ENCODE results near the gene GPR25.
A peak's percentile ranks its signal among the peaks of the same experiment; 100 is the strongest.

GPR25 gene

GRCh38 chr1:200877839-200878551 is 5.2 kb downstream of the GPR25 start:
- Histone ChIP-seq H3K79me2 (ENCODE audit: insufficient read depth, low read depth) (no peaks in the 10 kb centered on the region), H3K4me1 (ENCODE audit: low read depth, poor library complexity, severe bottlenecking) (peaks cover 67% of the 10 kb centered on the region)

DNA sequence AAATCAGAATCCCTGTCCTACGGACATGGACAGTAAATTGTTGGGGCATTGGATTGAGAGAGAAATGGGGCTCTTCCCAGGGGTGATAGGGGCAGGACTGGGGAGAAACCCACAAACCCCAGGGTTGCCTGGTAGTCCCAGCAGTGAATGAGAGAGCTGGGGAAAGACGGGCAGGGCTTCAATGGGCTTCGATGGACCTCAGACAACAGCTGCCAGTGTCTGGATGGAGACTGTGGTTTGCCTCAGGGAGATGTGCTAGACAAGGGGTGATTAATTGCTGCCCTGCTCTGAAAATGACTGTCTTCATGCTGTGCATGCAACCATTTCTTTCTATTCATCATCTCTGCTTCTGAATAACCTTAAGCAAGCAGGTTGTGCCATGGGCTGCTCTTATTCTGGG is 7.4 kb downstream of the GPR25 start:
- TF ChIP-seq CTCF (conservative IDR thresholded peaks at IDR 0.05; ENCODE audit: low read depth, low read length): no peak

More at GRCh38 chr1:200877839-200878551, 5.2 kb downstream of the GPR25 start:
- no peaks in the 10 kb centered on the region for H3K27me3 ChIP-seq (ENCODE audit: insufficient read depth, low read depth)
- no peak overlapping the region for H2AFZ ChIP-seq (ENCODE audit: low read depth)
- no peak overlapping the region for H3K4me3 ChIP-seq (IDR thresholded peaks at IDR 0.05; ENCODE audit: insufficient read depth, low read depth, low read length)
- H3K4me2 ChIP-seq: peak overlapping the region; percentile 48
- no peak for TF ChIP-seq CTCF (conservative IDR thresholded peaks at IDR 0.05; ENCODE audit: low read depth, low read length)
- H3K27ac ChIP-seq: no peak overlapping the region
- no peaks in the 10 kb centered on the region for H4K20me1 ChIP-seq (ENCODE audit: insufficient read depth)
- no peaks in the 10 kb centered on the region for H3K36me3 ChIP-seq (ENCODE audit: insufficient read depth)
- H3K9ac ChIP-seq: no peak overlapping the region

GRCh38 chr1:200883118-200883517 is 10.3 kb downstream of the GPR25 start:
- H2AFZ ChIP-seq (ENCODE audit: low read depth): no peak overlapping the region
- no peaks in the 10 kb centered on the region for H4K20me1 ChIP-seq (ENCODE audit: insufficient read depth)
- H3K27me3 ChIP-seq (ENCODE audit: insufficient read depth, low read depth): no peaks in the 10 kb centered on the region
- no peak overlapping the region for H3K4me3 ChIP-seq (IDR thresholded peaks at IDR 0.05; ENCODE audit: insufficient read depth, low read depth, low read length)
- no peak for TF ChIP-seq CTCF (conservative IDR thresholded peaks at IDR 0.05; ENCODE audit: low read depth, low read length)
- H3K4me2 ChIP-seq: no peak overlapping the region
- no peaks in the 10 kb centered on the region for H3K79me2 ChIP-seq (ENCODE audit: insufficient read depth, low read depth)
- no peak overlapping the region for H3K9ac ChIP-seq
- H3K36me3 ChIP-seq (ENCODE audit: insufficient read depth): no peaks in the 10 kb centered on the region
- H3K27ac ChIP-seq: no peak overlapping the region
- H3K4me1 ChIP-seq (ENCODE audit: low read depth, poor library complexity, severe bottlenecking): peaks cover 94% of the 10 kb centered on the region

More for the DNA sequence above, 7.4 kb downstream of the GPR25 start:
- no peak overlapping the region for H3K4me3 ChIP-seq (IDR thresholded peaks at IDR 0.05; ENCODE audit: insufficient read depth, low read depth, low read length)
- H3K4me2 ChIP-seq: peak overlapping the region; percentile 77
- H3K27me3 ChIP-seq (ENCODE audit: insufficient read depth, low read depth): no peaks in the 10 kb centered on the region
- no peaks in the 10 kb centered on the region for H3K36me3 ChIP-seq (ENCODE audit: insufficient read depth)
- H3K9ac ChIP-seq: no peak overlapping the region; the same call in 1 of the 2 replicates
- H2AFZ ChIP-seq (ENCODE audit: low read depth): 0 out of 2 replicates have a peak overlapping the region, but pooled peaks have one; percentile 2
- H3K79me2 ChIP-seq (ENCODE audit: insufficient read depth, low read depth): no peaks in the 10 kb centered on the region
- H3K27ac ChIP-seq: peak overlapping the region; percentile 33
- no peaks in the 10 kb centered on the region for H4K20me1 ChIP-seq (ENCODE audit: insufficient read depth)
- H3K4me1 ChIP-seq (ENCODE audit: low read depth, poor library complexity, severe bottlenecking): peaks cover 78% of the 10 kb centered on the region

- H3K36me3 ChIP-seq (ENCODE audit: insufficient read depth): no peaks in the 10 kb centered on the region
- H3K4me2 ChIP-seq: peak overlapping the region; percentile 55
- H3K9ac ChIP-seq: no peak overlapping the region
- H3K79me2 ChIP-seq (ENCODE audit: insufficient read depth, low read depth): no peaks in the 10 kb centered on the region
- no peaks in the 10 kb centered on the region for H4K20me1 ChIP-seq (ENCODE audit: insufficient read depth)
- no peak overlapping the region for H3K4me3 ChIP-seq (IDR thresholded peaks at IDR 0.05; ENCODE audit: insufficient read depth, low read depth, low read length)
- H3K4me1 ChIP-seq (ENCODE audit: low read depth, poor library complexity, severe bottlenecking): peaks cover 94% of the 10 kb centered on the region
- no peak overlapping the region for H3K27ac ChIP-seq
- no peak overlapping the region for H2AFZ ChIP-seq (ENCODE audit: low read depth)
- no peak for TF ChIP-seq CTCF (conservative IDR thresholded peaks at IDR 0.05; ENCODE audit: low read depth, low read length)
- H3K27me3 ChIP-seq (ENCODE audit: insufficient read depth, low read depth): no peaks in the 10 kb centered on the region
These were observed 13.0 kb downstream of the GPR25 start for GRCh38 chr1:200885623-200886402.
